Neural cell (in vitro differentiated cells): ENCODE results near the gene AP4S1.

Experiments
- CTCF ChIP-seq: fragments of 450-650 bp; IDR thresholded peaks from 2 replicates; pipeline ENCODE4 v1.5.1; 2014; ENCODE audit warnings: antibody characterized with exemption, mild to moderate bottlenecking, moderate library complexity; ENCODE audit not compliant: poor library complexity, severe bottlenecking
- EP300 ChIP-seq: fragments of 450-650 bp; conservative IDR thresholded peaks from 2 replicates; pipeline ENCODE4 v1.6.1; 2014; ENCODE audit warnings: antibody characterized with exemption, mild to moderate bottlenecking, moderate library complexity; ENCODE audit not compliant: poor library complexity, severe bottlenecking
- EZH2 ChIP-seq: fragments of 200-600, 300-800 bp; shearing (Covaris generic), sonication (generic); IDR thresholded peaks from 2 replicates; pipeline ENCODE4 v1.6.1; 2014; ENCODE audit warnings: antibody characterized with exemption, low read length, borderline replicate concordance, mild to moderate bottlenecking; ENCODE audit not compliant: insufficient read depth, poor library complexity, severe bottlenecking
- MXI1 ChIP-seq: fragments of 450-650 bp; conservative IDR thresholded peaks from 2 replicates; pipeline ENCODE4 v1.6.1; 2014; ENCODE audit warnings: antibody characterized with exemption, mild to moderate bottlenecking; ENCODE audit not compliant: poor library complexity, severe bottlenecking
- POLR2AphosphoS5 ChIP-seq: IDR thresholded peaks from 2 replicates; pipeline ENCODE4 v1.6.1; 2012
- RAD21 ChIP-seq: fragments of 450-650 bp; conservative IDR thresholded peaks from 2 replicates; pipeline ENCODE4 v1.6.1; 2014; ENCODE audit warnings: antibody characterized with exemption, mild to moderate bottlenecking, moderate library complexity

DNA sequence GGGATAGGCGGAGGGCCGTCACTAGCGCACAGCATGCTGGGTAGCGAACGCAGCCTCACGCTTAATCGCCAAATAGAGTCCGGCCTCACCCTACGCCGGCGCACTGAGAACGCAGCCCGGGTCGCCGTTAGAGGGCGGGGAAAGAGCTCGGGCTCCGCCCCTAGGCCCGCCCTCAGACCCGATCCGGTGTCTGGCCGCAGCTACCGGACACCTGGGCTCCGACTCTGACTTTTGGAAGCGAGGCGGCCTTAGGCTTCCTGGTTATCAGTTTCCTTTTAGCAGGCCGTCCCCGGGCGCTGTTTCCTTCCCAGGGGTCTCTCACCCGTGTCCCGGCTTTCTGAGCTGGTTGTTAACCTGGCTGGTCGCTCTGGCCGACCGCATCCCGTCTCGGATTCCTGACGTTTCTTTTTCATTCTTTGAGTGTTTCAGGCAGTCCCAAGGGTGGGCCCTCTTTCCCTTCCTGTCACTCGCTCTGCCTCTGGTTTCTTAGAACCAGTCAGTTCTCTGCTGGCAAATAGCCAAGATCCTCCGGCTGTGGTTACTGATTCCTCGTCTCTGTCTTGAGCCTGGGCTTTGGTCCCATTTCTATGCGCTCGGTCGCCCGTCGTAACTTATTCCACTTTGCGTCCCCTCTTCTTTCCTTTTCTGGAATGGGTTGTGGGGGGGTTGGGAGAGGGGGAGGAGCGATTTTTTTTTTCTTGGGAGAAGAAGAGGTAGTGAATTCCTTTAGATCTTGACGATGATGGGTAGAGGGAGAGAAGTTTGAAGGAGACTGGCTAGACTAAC lies 1.2 kb downstream of the AP4S1 start:
- TF ChIP-seq CTCF (no peak), EP300 (peak; percentile 52), RAD21 (peak; percentile 26), POLR2AphosphoS5 (peak; percentile 20), EZH2 (no peak), MXI1 (peak; percentile 49)
